Activated B cell treated with CpG ODN at 0.5 μM for 24 hours (primary cell): ENCODE data around the gene HIF3A. TPM values are rescaled to one million over a fixed set of nuclear protein-coding genes. Genes with fewer than 3 reads are reported as not detected.
"Not testable (repeated sequence)": the region's sequence is repeated elsewhere in the genome, so short reads cannot be mapped to it uniquely, and the experiment has no call there.

Source experiments
- ATAC-seq: fragments of 200-7000 bp; cut with Tn5 transposase; one replicate; pipeline ENCODE4 v1.10.0; 2021; ENCODE audit warnings: low read depth, mild to moderate bottlenecking, moderate library complexity
- CTCF ChIA-PET: fragments of 350-600 bp; sonication (Branson Sonifier 250); formaldehyde crosslinking; loops from one replicate; lab custom pipeline; 2021; ENCODE audit warnings: antibody characterized with exemption; lab: Charles Lee
- POLR2A ChIA-PET: fragments of 350-600 bp; sonication (Branson Sonifier 250); formaldehyde crosslinking; loops from one replicate; lab custom pipeline; 2021; ENCODE audit warnings: antibody characterized with exemption; lab: Charles Lee
- DNase-seq: peaks from one replicate; pipeline ENCODE4 v3.0.0; 2022
- H3K27ac Mint-ChIP-seq: one replicate; pipeline ENCODE4 v1.8.0; 2020; ENCODE audit warnings: mixed read lengths
- H3K27me3 Mint-ChIP-seq: one replicate; pipeline ENCODE4 v1.8.0; 2021; ENCODE audit warnings: mixed read lengths
- H3K36me3 Mint-ChIP-seq: one replicate; pipeline ENCODE4 v1.8.0; 2021; ENCODE audit warnings: low read depth, mixed read lengths
- H3K4me1 Mint-ChIP-seq: one replicate; pipeline ENCODE4 v1.8.0; 2021; ENCODE audit warnings: mixed read lengths
- H3K4me3 Mint-ChIP-seq: one replicate; pipeline ENCODE4 v1.8.0; 2020; ENCODE audit warnings: mild to moderate bottlenecking, mixed read lengths
- H3K9me3 Mint-ChIP-seq: one replicate; pipeline ENCODE4 v1.8.0; 2020; ENCODE audit warnings: mixed read lengths
- CTCF ChIP-seq: fragments of 200-600 bp; IDR thresholded peaks from one replicate; pipeline ENCODE4 v1.8.0; 2022; ENCODE audit warnings: antibody characterized with exemption, mild to moderate bottlenecking
- intact Hi-C: fragments of 100-400 bp; cut with micrococcal nuclease; formaldehyde crosslinking; loops from one replicate; pipeline ENCODE4 v1.15.1; 2024
- total RNA-seq: library from RNA; stranded (reverse); gene quantifications from 2 replicates; pipeline ENCODE4 v1.2.3, GENCODE V29; 2022

HIF3A gene
- total RNA-seq, 1 donor from 2014 or later = not detected

GRCh38 chr19:46373491-46374359 is 76.9 kb downstream of the HIF3A start:
- ChIA-PET CTCF (no interaction called here), POLR2A (interaction anchor here (0.5 kb wide), 1 partner anchor 49 kb away, joined by 3 read pairs; no protein-coding TSS in a partner anchor)
- H3K36me3 Mint-ChIP-seq = peaks cover 55% of the 10 kb centered on the region
- H3K9me3 Mint-ChIP-seq = no peaks in the 10 kb centered on the region
- ATAC-seq = no peak
- peaks cover 1% of the 10 kb centered on the region for H3K4me1 Mint-ChIP-seq
- no peak for DNase-seq
- H3K4me3 Mint-ChIP-seq = no peak overlapping the region
- intact Hi-C loops = no loop called here
- H3K27me3 Mint-ChIP-seq = no peaks in the 10 kb centered on the region
- TF ChIP-seq CTCF = no peak
- no peak overlapping the region for H3K27ac Mint-ChIP-seq

GRCh38 chr19:46374536-46375475 is 78.0 kb downstream of the HIF3A start:
- Mint-ChIP-seq H3K27me3 (no peaks in the 10 kb centered on the region), H3K4me3 (no peak overlapping the region), H3K4me1 (no peaks in the 10 kb centered on the region), H3K27ac (no peak overlapping the region), H3K9me3 (no peaks in the 10 kb centered on the region), H3K36me3 (peaks cover 60% of the 10 kb centered on the region)
- ChIA-PET CTCF (no interaction called here), POLR2A (interaction anchor here (0.5 kb wide), 1 partner anchor 48 kb away, joined by 3 read pairs; no protein-coding TSS in a partner anchor)
- TF ChIP-seq CTCF = no peak
- DNase-seq = no peak
- intact Hi-C loops = no loop called here
- ATAC-seq = no peak

- H3K4me3 Mint-ChIP-seq, H3K9me3 Mint-ChIP-seq, intact Hi-C loops, H3K4me1 Mint-ChIP-seq, ATAC-seq, H3K27me3 Mint-ChIP-seq, CTCF ChIA-PET, H3K27ac Mint-ChIP-seq, DNase-seq, POLR2A ChIA-PET: not testable (repeated sequence)
- peaks cover 66% of the 10 kb centered on the region for H3K36me3 Mint-ChIP-seq
Measured at GRCh38 chr19:46375476-46376067, 78.7 kb downstream of the HIF3A start.

GRCh38 chr19:46376241-46377153 is 79.7 kb downstream of the HIF3A start:
- ATAC-seq (no peak), DNase-seq (no peak)
- ChIA-PET CTCF (no interaction called here), POLR2A (no interaction called here)
- Mint-ChIP-seq H3K4me3 (no peak overlapping the region), H3K4me1 (peaks cover 3% of the 10 kb centered on the region), H3K36me3 (peaks cover 70% of the 10 kb centered on the region), H3K27me3 (no peaks in the 10 kb centered on the region), H3K27ac (no peak overlapping the region), H3K9me3 (no peaks in the 10 kb centered on the region)
- TF ChIP-seq CTCF = no peak
- intact Hi-C loops = no loop called here
